Neural cell (in vitro differentiated cells): Measurements from ENCODE around the gene SFTPD. TPM values are rescaled to one million over a fixed set of nuclear protein-coding genes. Genes with fewer than 3 reads are reported as not detected.

ENCODE experiments used
- H2AFZ ChIP-seq: fragments of 200-600, 300-800 bp; sonication (generic), shearing (Covaris generic); 2 replicates; pipeline ENCODE4 v1.6.0; 2014; ENCODE audit warnings: low read depth, mild to moderate bottlenecking, antibody characterized with exemption, low read length, moderate library complexity
- H3F3A ChIP-seq: fragments of 200-600 bp; shearing (Covaris generic); 2 replicates; pipeline ENCODE4 v1.6.1; 2016; ENCODE audit warnings: mild to moderate bottlenecking, moderate library complexity, mixed read lengths, antibody characterized with exemption, low read length; ENCODE audit not compliant: insufficient read depth, poor library complexity, severe bottlenecking
- H3K27ac ChIP-seq: fragments of 200-600, 300-800 bp; sonication (generic), shearing (Covaris generic); 2 replicates; pipeline ENCODE4 v1.5.1; 2014; ENCODE audit warnings: mild to moderate bottlenecking, low read length, moderate library complexity
- H3K27me3 ChIP-seq: fragments of 300-800, 200-600 bp; sonication (generic), shearing (Covaris generic); 2 replicates; pipeline ENCODE4 v1.6.0; 2014; ENCODE audit warnings: mild to moderate bottlenecking, low read depth, low read length, moderate library complexity; ENCODE audit not compliant: insufficient read depth
- H3K36me3 ChIP-seq: fragments of 300-800, 200-600 bp; sonication (generic), shearing (Covaris generic); 2 replicates; pipeline ENCODE4 v1.5.1; 2014; ENCODE audit warnings: mild to moderate bottlenecking, antibody characterized with exemption, low read length, moderate library complexity; ENCODE audit not compliant: insufficient read depth
- H3K4me2 ChIP-seq: fragments of 300-800, 200-600 bp; sonication (generic), shearing (Covaris generic); 2 replicates; pipeline ENCODE4 v1.6.0; 2014; ENCODE audit warnings: mild to moderate bottlenecking, low read length
- H3K4me3 ChIP-seq: fragments of 300-800, 200-600 bp; sonication (generic), shearing (Covaris generic); 2 replicates; pipeline ENCODE4 v1.5.1; 2014; ENCODE audit warnings: mild to moderate bottlenecking, low read length, moderate library complexity
- H3K79me2 ChIP-seq: fragments of 200-600 bp; shearing (Covaris generic); replicated peaks from 2 replicates; pipeline ENCODE4 v1.6.0; 2014; ENCODE audit warnings: mild to moderate bottlenecking, low read length, moderate library complexity; ENCODE audit not compliant: insufficient read depth
- H3K9ac ChIP-seq: fragments of 300-800, 200-600 bp; sonication (generic), shearing (Covaris generic); 2 replicates; pipeline ENCODE4 v1.6.1; 2016; ENCODE audit warnings: mild to moderate bottlenecking, low read length, mixed read lengths
- H3K9me2 ChIP-seq: fragments of 200-600 bp; shearing (Covaris generic); 2 replicates; pipeline ENCODE4 v1.6.1; 2016; ENCODE audit warnings: mild to moderate bottlenecking, low read length, mixed read lengths; ENCODE audit not compliant: insufficient read depth
- H3K9me3 ChIP-seq: fragments of 200-600, 300-800 bp; sonication (generic), shearing (Covaris generic); 2 replicates; pipeline ENCODE4 v1.6.1; 2016; ENCODE audit warnings: mild to moderate bottlenecking, mixed run types, low read length, moderate library complexity, mixed read lengths
- H4K20me1 ChIP-seq: fragments of 200-600 bp; shearing (Covaris generic); 2 replicates; pipeline ENCODE4 v1.6.1; 2016; ENCODE audit warnings: mild to moderate bottlenecking, mixed run types; ENCODE audit not compliant: insufficient read depth
- EP300 ChIP-seq: fragments of 450-650 bp; conservative IDR thresholded peaks from 2 replicates; pipeline ENCODE4 v1.6.1; 2014; ENCODE audit warnings: antibody characterized with exemption, mild to moderate bottlenecking, moderate library complexity; ENCODE audit not compliant: poor library complexity, severe bottlenecking
- EZH2 ChIP-seq: fragments of 200-600, 300-800 bp; shearing (Covaris generic), sonication (generic); IDR thresholded peaks from 2 replicates; pipeline ENCODE4 v1.6.1; 2014; ENCODE audit warnings: antibody characterized with exemption, low read length, borderline replicate concordance, mild to moderate bottlenecking; ENCODE audit not compliant: insufficient read depth, poor library complexity, severe bottlenecking
- MXI1 ChIP-seq: fragments of 450-650 bp; conservative IDR thresholded peaks from 2 replicates; pipeline ENCODE4 v1.6.1; 2014; ENCODE audit warnings: antibody characterized with exemption, mild to moderate bottlenecking; ENCODE audit not compliant: poor library complexity, severe bottlenecking
- POLR2AphosphoS5 ChIP-seq: IDR thresholded peaks from 2 replicates; pipeline ENCODE4 v1.6.1; 2012
- RAD21 ChIP-seq: fragments of 450-650 bp; conservative IDR thresholded peaks from 2 replicates; pipeline ENCODE4 v1.6.1; 2014; ENCODE audit warnings: antibody characterized with exemption, mild to moderate bottlenecking, moderate library complexity
- SMC3 ChIP-seq: fragments of 450-650 bp; conservative IDR thresholded peaks from 2 replicates; pipeline ENCODE4 v1.6.1; 2014; ENCODE audit warnings: antibody characterized with exemption, mild to moderate bottlenecking, moderate library complexity; ENCODE audit not compliant: poor library complexity
- TAF1 ChIP-seq: IDR thresholded peaks from 2 replicates; pipeline ENCODE4 v1.6.1; 2012; ENCODE audit warnings: low read depth
- polyA plus RNA-seq: library from polyadenylated mRNA; depleted of rRNA; stranded (reverse); fragments of >200 nt; gene quantifications from 2 replicates; pipeline ENCODE4 v1.2.3, GENCODE V29; 2014
- TF ChIP-seq, protein P1 (sequence below): IDR thresholded peaks from 2 replicates; pipeline ENCODE4 v1.6.1; 2012; ENCODE audit warnings: borderline replicate concordance
- TF ChIP-seq, protein P2 (sequence below): fragments of 450-650 bp; IDR thresholded peaks from 2 replicates; pipeline ENCODE4 v1.5.1; 2014; ENCODE audit warnings: antibody characterized with exemption, mild to moderate bottlenecking, moderate library complexity; ENCODE audit not compliant: poor library complexity, severe bottlenecking

Gene SFTPD
- polyA plus RNA-seq, 1 donor from 2014 or later = 0.51 TPM

DNA sequence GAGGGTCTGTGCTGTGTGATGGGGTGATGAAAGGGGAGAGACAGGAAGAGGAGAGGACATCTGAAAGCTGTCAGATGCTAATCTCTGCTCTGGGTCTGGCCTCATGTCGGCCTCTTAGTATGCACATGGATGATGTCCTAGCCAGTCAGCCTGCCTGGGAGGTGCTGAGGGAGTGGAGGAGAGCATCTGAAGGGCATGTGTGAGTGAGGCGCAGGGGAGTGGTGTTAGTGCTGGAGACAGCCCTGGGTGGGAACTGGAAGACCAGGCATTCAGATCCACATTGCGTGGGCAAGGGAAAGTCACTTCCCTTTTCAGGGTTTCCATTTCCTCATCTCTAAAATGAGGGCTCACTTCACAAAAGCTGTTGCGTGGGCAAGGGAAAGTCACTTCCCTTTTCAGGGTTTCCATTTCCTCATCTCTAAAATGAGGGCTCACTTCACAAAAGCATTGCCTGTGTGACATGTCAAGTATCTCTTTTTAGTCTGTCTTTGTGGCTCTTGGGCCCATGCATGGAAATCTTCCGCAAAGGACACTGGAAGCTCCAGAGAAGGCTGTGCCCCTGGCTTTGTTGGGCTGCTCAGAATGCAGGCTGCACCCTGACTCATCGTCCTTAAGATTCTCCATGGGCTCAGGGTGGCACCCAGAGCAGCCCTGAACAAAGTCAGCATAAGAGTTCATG lies 10.0 kb downstream of the SFTPD start:
- H3K27ac ChIP-seq = no peak overlapping the region
- no peak overlapping the region for H3K4me3 ChIP-seq
- no peaks in the 10 kb centered on the region for H3K27me3 ChIP-seq
- H3K4me2 ChIP-seq = no peak overlapping the region
- no peaks in the 10 kb centered on the region for H3K9me3 ChIP-seq
- H3K36me3 ChIP-seq = no peaks in the 10 kb centered on the region
- H2AFZ ChIP-seq = no peak overlapping the region
- no peak overlapping the region for H3K9ac ChIP-seq
- no peak for TF ChIP-seq SMC3
- TF ChIP-seq EP300 = no peak
- TF ChIP-seq, protein P1, sequence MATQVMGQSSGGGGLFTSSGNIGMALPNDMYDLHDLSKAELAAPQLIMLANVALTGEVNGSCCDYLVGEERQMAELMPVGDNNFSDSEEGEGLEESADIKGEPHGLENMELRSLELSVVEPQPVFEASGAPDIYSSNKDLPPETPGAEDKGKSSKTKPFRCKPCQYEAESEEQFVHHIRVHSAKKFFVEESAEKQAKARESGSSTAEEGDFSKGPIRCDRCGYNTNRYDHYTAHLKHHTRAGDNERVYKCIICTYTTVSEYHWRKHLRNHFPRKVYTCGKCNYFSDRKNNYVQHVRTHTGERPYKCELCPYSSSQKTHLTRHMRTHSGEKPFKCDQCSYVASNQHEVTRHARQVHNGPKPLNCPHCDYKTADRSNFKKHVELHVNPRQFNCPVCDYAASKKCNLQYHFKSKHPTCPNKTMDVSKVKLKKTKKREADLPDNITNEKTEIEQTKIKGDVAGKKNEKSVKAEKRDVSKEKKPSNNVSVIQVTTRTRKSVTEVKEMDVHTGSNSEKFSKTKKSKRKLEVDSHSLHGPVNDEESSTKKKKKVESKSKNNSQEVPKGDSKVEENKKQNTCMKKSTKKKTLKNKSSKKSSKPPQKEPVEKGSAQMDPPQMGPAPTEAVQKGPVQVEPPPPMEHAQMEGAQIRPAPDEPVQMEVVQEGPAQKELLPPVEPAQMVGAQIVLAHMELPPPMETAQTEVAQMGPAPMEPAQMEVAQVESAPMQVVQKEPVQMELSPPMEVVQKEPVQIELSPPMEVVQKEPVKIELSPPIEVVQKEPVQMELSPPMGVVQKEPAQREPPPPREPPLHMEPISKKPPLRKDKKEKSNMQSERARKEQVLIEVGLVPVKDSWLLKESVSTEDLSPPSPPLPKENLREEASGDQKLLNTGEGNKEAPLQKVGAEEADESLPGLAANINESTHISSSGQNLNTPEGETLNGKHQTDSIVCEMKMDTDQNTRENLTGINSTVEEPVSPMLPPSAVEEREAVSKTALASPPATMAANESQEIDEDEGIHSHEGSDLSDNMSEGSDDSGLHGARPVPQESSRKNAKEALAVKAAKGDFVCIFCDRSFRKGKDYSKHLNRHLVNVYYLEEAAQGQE = no peak
- no peak for TF ChIP-seq MXI1
- TF ChIP-seq, protein P2, sequence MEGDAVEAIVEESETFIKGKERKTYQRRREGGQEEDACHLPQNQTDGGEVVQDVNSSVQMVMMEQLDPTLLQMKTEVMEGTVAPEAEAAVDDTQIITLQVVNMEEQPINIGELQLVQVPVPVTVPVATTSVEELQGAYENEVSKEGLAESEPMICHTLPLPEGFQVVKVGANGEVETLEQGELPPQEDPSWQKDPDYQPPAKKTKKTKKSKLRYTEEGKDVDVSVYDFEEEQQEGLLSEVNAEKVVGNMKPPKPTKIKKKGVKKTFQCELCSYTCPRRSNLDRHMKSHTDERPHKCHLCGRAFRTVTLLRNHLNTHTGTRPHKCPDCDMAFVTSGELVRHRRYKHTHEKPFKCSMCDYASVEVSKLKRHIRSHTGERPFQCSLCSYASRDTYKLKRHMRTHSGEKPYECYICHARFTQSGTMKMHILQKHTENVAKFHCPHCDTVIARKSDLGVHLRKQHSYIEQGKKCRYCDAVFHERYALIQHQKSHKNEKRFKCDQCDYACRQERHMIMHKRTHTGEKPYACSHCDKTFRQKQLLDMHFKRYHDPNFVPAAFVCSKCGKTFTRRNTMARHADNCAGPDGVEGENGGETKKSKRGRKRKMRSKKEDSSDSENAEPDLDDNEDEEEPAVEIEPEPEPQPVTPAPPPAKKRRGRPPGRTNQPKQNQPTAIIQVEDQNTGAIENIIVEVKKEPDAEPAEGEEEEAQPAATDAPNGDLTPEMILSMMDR = no peak
- TF ChIP-seq EZH2 = no peak
- TF ChIP-seq POLR2AphosphoS5 = no peak
- no peak for TF ChIP-seq TAF1
- no peak for TF ChIP-seq RAD21
- H3K79me2 ChIP-seq = no peaks in the 10 kb centered on the region
- no peaks in the 10 kb centered on the region for H3F3A ChIP-seq
- H3K9me2 ChIP-seq = no peaks in the 10 kb centered on the region
- H4K20me1 ChIP-seq = no peaks in the 10 kb centered on the region

DNA sequence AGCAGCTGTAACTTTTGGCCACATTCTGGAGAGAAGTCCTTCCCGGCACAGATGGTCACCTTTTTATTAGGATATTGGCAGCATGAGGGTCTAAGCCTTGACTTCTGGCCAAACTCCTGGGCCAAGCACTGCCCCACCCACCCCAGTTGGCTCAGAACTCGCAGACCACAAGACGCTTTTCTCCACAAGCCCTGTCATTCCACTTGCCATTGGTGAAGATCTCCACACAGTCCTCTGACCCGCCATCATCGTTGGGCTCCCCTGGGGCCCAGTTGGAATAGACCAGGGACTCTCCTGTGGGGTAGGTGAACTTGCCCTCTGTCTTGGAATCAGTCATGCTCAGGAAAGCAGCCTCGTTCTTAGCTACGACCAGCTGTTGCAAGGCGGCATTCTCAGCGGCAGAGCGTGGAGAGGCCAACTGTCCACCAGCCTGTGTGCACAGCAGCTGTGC lies 11.2 kb downstream of the SFTPD start:
- no peak overlapping the region for H3K9ac ChIP-seq

More for the DNA sequence above, 11.2 kb downstream of the SFTPD start:
- H3K27ac ChIP-seq = no peak overlapping the region
- TF ChIP-seq RAD21 = no peak
- no peak for TF ChIP-seq EZH2
- no peak for TF ChIP-seq POLR2AphosphoS5
- no peak for TF ChIP-seq MXI1
- no peak for TF ChIP-seq TAF1
- TF ChIP-seq, protein P1 = no peak
- TF ChIP-seq EP300 = no peak
- no peak for TF ChIP-seq SMC3
- TF ChIP-seq, protein P2 = no peak
- H3K4me3 ChIP-seq = no peak overlapping the region
- H3K4me2 ChIP-seq = no peak overlapping the region
- no peaks in the 10 kb centered on the region for H3K36me3 ChIP-seq
- H3K9me3 ChIP-seq = no peaks in the 10 kb centered on the region
- no peaks in the 10 kb centered on the region for H3K79me2 ChIP-seq
- H3K9me2 ChIP-seq = no peaks in the 10 kb centered on the region
- H3F3A ChIP-seq = no peaks in the 10 kb centered on the region
- H4K20me1 ChIP-seq = no peaks in the 10 kb centered on the region
- H2AFZ ChIP-seq = no peak overlapping the region
- H3K27me3 ChIP-seq = no peaks in the 10 kb centered on the region
